ENCODE results near the gene METTL16. TPM values are rescaled to one million over a fixed set of nuclear protein-coding genes. Genes with fewer than 3 reads are reported as not detected.

METTL16 gene
- total and polyA plus RNA-seq, 2 of the 4 experiments (the other 2 are of a cell fraction): 11.8 to 15.4 TPM

DNA sequence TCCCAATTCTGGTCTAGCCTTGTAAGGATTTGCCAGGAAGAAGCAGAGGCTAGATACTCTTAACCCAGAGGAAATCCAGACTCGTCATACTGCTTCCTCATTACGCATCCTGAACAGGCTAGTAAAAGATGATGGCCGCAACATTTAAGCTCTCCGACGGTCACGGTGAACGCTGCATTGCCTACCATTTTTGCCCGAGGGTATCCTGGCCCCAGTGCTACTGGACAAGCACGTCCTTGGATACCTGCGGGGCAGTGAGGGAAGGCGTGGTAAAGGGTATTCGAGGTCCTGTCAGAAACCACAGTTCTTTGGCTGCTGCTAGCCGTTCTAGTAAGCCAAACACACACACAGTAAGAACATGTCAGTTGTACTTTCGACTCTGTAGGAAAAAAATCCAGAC is 36.6 kb downstream of the METTL16 start:
- Histone ChIP-seq H2AK9ac (replicated peaks; ENCODE audit: low read depth, low read length, poor library complexity) (no peak overlapping the region), H3K4ac (ENCODE audit: low read depth, low read length) (no peak overlapping the region), H4K20me1 (ENCODE audit: insufficient read depth, low read length) (no peaks in the 10 kb centered on the region; the same call in 1 of the 2 replicates), H2BK120ac (ENCODE audit: low read depth, low read length) (no peak overlapping the region), H3K4me1 (ENCODE audit: control insufficient read depth, insufficient read depth, low read length) (no peaks in the 10 kb centered on the region), H3K23ac (ENCODE audit: low read depth, low read length) (no peak overlapping the region), H4K5ac (ENCODE audit: low read depth, low read length) (no peak overlapping the region), H3K4me2 (ENCODE audit: low read depth, low read length) (no peak overlapping the region), H3K4me3 (ENCODE audit: insufficient read depth, low read depth, low read length) (no peak overlapping the region), H4K8ac (ENCODE audit: low read depth in 2 of 2, low read length in 2 of 2) (no peak overlapping the region), H3K14ac (replicated peaks; ENCODE audit: low read depth, low read length) (no peak overlapping the region), H3K27me3 (ENCODE audit: control insufficient read depth, insufficient read depth, low read length) (no peaks in the 10 kb centered on the region), H3K9ac (ENCODE audit: low read depth, low read length) (no peak overlapping the region), H2AK5ac (ENCODE audit: low read depth, low read length) (no peak overlapping the region), H2BK15ac (ENCODE audit: low read depth, low read length) (no peak overlapping the region), H4K91ac (ENCODE audit: insufficient read depth, low read depth, low read length) (no peak overlapping the region), H2AFZ (replicated peaks; ENCODE audit: low read length, poor library complexity) (no peak overlapping the region), H3K27ac (ENCODE audit: insufficient read depth, low read length) (no peak overlapping the region), H3K56ac (ENCODE audit: extremely low read depth, insufficient read depth, low read length) (no peak overlapping the region), H2BK5ac (ENCODE audit: low read depth, low read length, poor library complexity, severe bottlenecking) (no peak overlapping the region), H3K36me3 (ENCODE audit: control insufficient read depth, insufficient read depth, low read length) (peaks cover 11% of the 10 kb centered on the region), H3K9me3 (ENCODE audit: control insufficient read depth, insufficient read depth, low read length) (no peaks in the 10 kb centered on the region), H3K9me1 (ENCODE audit: insufficient read depth, low read length) (peaks cover 9% of the 10 kb centered on the region; the same call in 1 of the 2 replicates), H3K79me1 (ENCODE audit: low read depth in 1 of 2, low read length in 2 of 2) (peaks cover 4 to 30% of the 10 kb centered on the region in 2 experiments; a peak in 3 of 4 replicates), H3K18ac (ENCODE audit: low read depth, low read length) (no peak overlapping the region), H2BK20ac (ENCODE audit: low read depth, low read length) (no peak overlapping the region)
- WGBS, 2 experiments (ENCODE audit: extremely low coverage in 2 of 2, insufficient read length in 1 of 2): 96% methylated on average over 12 of the region's 14 CpGs; no CpG with 5 or more reads in 1 of the 2 experiments
- intact Hi-C loops (cut with micrococcal nuclease): no loop called here
- ChIA-PET CTCF (no interaction called here), POLR2A (ENCODE audit: unreplicated experiment) (no interaction called here)
- dilution Hi-C loops (cut with HindIII; ENCODE audit: low sequenced_read_pairs, unreplicated experiment): no loop called here
- TF ChIP-seq CHD1 (IDR thresholded peaks at IDR 0.05; ENCODE audit: low read depth, low read length) (no peak), RAD21 (IDR thresholded peaks at IDR 0.05; ENCODE audit: low read length) (no peak), BHLHE40 (IDR thresholded peaks at IDR 0.05; ENCODE audit: low read depth, low read length) (no peak), FOS (IDR thresholded peaks at IDR 0.05; ENCODE audit: low read depth, low read length) (no peak), MXI1 (IDR thresholded peaks at IDR 0.05; ENCODE audit: borderline replicate concordance, low read depth, low read length) (no peak), RCOR1 (IDR thresholded peaks at IDR 0.05; ENCODE audit: insufficient replicate concordance, low read length) (no peak)
- TF ChIP-seq, protein P1, sequence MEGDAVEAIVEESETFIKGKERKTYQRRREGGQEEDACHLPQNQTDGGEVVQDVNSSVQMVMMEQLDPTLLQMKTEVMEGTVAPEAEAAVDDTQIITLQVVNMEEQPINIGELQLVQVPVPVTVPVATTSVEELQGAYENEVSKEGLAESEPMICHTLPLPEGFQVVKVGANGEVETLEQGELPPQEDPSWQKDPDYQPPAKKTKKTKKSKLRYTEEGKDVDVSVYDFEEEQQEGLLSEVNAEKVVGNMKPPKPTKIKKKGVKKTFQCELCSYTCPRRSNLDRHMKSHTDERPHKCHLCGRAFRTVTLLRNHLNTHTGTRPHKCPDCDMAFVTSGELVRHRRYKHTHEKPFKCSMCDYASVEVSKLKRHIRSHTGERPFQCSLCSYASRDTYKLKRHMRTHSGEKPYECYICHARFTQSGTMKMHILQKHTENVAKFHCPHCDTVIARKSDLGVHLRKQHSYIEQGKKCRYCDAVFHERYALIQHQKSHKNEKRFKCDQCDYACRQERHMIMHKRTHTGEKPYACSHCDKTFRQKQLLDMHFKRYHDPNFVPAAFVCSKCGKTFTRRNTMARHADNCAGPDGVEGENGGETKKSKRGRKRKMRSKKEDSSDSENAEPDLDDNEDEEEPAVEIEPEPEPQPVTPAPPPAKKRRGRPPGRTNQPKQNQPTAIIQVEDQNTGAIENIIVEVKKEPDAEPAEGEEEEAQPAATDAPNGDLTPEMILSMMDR (conservative IDR thresholded peaks at IDR 0.05; ENCODE audit: low read depth, low read length): no peak
- no TSS peak for BruUV-seq (replicated peaks)
- no peak for DNase-seq
- ATAC-seq (ENCODE audit: low read depth): no peak
- in situ Hi-C loops (cut with MboI; ENCODE audit: low sequenced_read_pairs): no loop called here
